Motor neuron (in vitro differentiated cells): ENCODE data around the gene CCDC88C. TPM values are rescaled to one million over a fixed set of nuclear protein-coding genes. Genes with fewer than 3 reads are reported as not detected.

ENCODE experiments used
- ATAC-seq, 8 experiments: fragments of 200-7000 bp; cut with Tn5 transposase; replicated peaks in 6 of 8; 2 replicates each; pipeline ENCODE4 v1.8.0; 2021; ENCODE audit warnings: mild to moderate bottlenecking in 8 of 8, moderate library complexity in 8 of 8
- H3K27ac ChIP-seq, 2 donors: fragments of 250-450 bp; sonication (Bioruptor Pico); 2 replicates each; pipeline ENCODE4 v1.9.0; 2021; ENCODE audit warnings: antibody characterized with exemption in 2 of 2, mild to moderate bottlenecking in 2 of 2, moderate library complexity in 1 of 2
- H3K4me1 ChIP-seq, 2 donors: fragments of 250-450 bp; sonication (Bioruptor Pico); replicated peaks in 1 of 2; 2 replicates each; pipeline ENCODE4 v1.6.1; 2021; ENCODE audit warnings: antibody characterized with exemption in 2 of 2, mild to moderate bottlenecking in 2 of 2, moderate library complexity in 1 of 2
- H3K4me3 ChIP-seq, 5 donors: fragments of 250-450 bp; sonication (Bioruptor Pico); 2 replicates each; pipeline ENCODE4 v1.9.0; 2021; ENCODE audit warnings: antibody characterized with exemption in 5 of 5, mild to moderate bottlenecking in 5 of 5, moderate library complexity in 4 of 5
- WGBS, 10 experiments: fragments of 450-650 bp; shearing (Covaris generic); methylation state at CpG; one replicate each; pipeline ENCODE4 v1.0.0; 2022; 5-methylcytosine and 5-hydroxymethylcytosine counted together
- in situ Hi-C, 9 experiments: fragments of 400-800 bp; cut with MboI; loops; one replicate each; pipeline ENCODE4 v1.15.0; 2021; ENCODE audit warnings: low sequenced_read_pairs in 9 of 9, low pct_unique_long_range_greater_than_20kb in 2 of 9; ENCODE audit not compliant: unreplicated experiment in 9 of 9
- total RNA-seq, 8 experiments: library from RNA; unstranded; fragments of 300-600 nt; gene quantifications; 2 replicates each; pipeline versions ENCODE4 v1.2.3 to v1.2.4, GENCODE V29; 2022

Gene CCDC88C
- total RNA-seq, 8 experiments from 2014 or later: 2.6 to 25.2 (median 10.5) TPM

GRCh38 chr14:91295851-91296796 is 121.5 kb downstream of the CCDC88C start:
- in situ Hi-C loops: loop anchor here in 4 of 9 experiments (25.0 kb wide), 1 partner anchor 384 kb away; no protein-coding TSS in a partner anchor
- WGBS, 10 experiments: 60 to 100% (median 97%) methylated on average over 1 to 9 of the region's 23 CpGs; no CpG with 5 or more reads in 3 of the 10 experiments
- no peak for ATAC-seq
- Histone ChIP-seq H3K27ac (no peak overlapping the region), H3K4me3 (no peak overlapping the region), H3K4me1 (no peaks in the 10 kb centered on the region)

GRCh38 chr14:91295276-91295845 is 122.3 kb downstream of the CCDC88C start:
- Histone ChIP-seq H3K4me3 (no peak overlapping the region), H3K27ac (no peak overlapping the region), H3K4me1 (no peaks in the 10 kb centered on the region)
- in situ Hi-C loops: loop anchor here in 4 of 9 experiments (25.0 kb wide), 1 partner anchor 383 kb away; no protein-coding TSS in a partner anchor
- ATAC-seq: no peak
- WGBS, 10 experiments: 62 to 100% (median 88%) methylated on average over 1 to 14 of the region's 17 CpGs; no CpG with 5 or more reads in 4 of the 10 experiments

- Histone ChIP-seq H3K4me1 (no peaks in the 10 kb centered on the region), H3K27ac (no peak overlapping the region), H3K4me3 (no peak overlapping the region)
- in situ Hi-C loops: loop anchor here in 4 of 9 experiments (25.0 kb wide), 1 partner anchor 382 kb away; no protein-coding TSS in a partner anchor
- WGBS, 10 experiments: 0 to 96% (median 58%) methylated on average over 2 to 6 of the region's 7 CpGs; no CpG with 5 or more reads in 4 of the 10 experiments
- ATAC-seq: no peak
These were observed 123.5 kb downstream of the CCDC88C start for GRCh38 chr14:91294153-91294552.

GRCh38 chr14:91293281-91293680 is 124.3 kb downstream of the CCDC88C start:
- ATAC-seq: no peak
- no peaks in the 10 kb centered on the region for H3K4me1 ChIP-seq
- in situ Hi-C loops: loop anchor here in 4 of 9 experiments (25.0 kb wide), 1 partner anchor 381 kb away; no protein-coding TSS in a partner anchor
- H3K4me3 ChIP-seq: no peak overlapping the region
- H3K27ac ChIP-seq: no peak overlapping the region
- 17 to 70% (median 28%) methylated on average over 1 to 7 of the region's 12 CpGs; no CpG with 5 or more reads in 6 of the 10 experiments for WGBS, 10 experiments

- 89 to 94% (median 94%) methylated on average over 2 to 14 of the region's 15 CpGs; no CpG with 5 or more reads in 5 of the 10 experiments for WGBS, 10 experiments
- in situ Hi-C loops: loop anchor here in 4 of 9 experiments (25.0 kb wide), 1 partner anchor 380 kb away; no protein-coding TSS in a partner anchor
- no peaks in the 10 kb centered on the region for H3K4me1 ChIP-seq
- no peak overlapping the region for H3K4me3 ChIP-seq
- no peak for ATAC-seq
- H3K27ac ChIP-seq: no peak overlapping the region
These were observed 125.1 kb downstream of the CCDC88C start for GRCh38 chr14:91292491-91292890.

- 73 to 100% (median 80%) methylated on average over 1 to 9 of the region's 21 CpGs; no CpG with 5 or more reads in 5 of the 10 experiments for WGBS, 10 experiments
- in situ Hi-C loops: loop anchor here in 4 of 9 experiments (25.0 kb wide), 1 partner anchor 380 kb away; no protein-coding TSS in a partner anchor
- no peak for ATAC-seq
- Histone ChIP-seq H3K4me1 (no peaks in the 10 kb centered on the region), H3K4me3 (no peak overlapping the region), H3K27ac (no peak overlapping the region)
These were observed 125.7 kb downstream of the CCDC88C start for GRCh38 chr14:91291786-91292405.

GRCh38 chr14:91290986-91291385 is 126.6 kb downstream of the CCDC88C start:
- no peak for ATAC-seq
- H3K4me3 ChIP-seq: no peak overlapping the region
- WGBS, 10 experiments: 82 to 100% (median 98%) methylated on average over 1 to 6 of the region's 10 CpGs; no CpG with 5 or more reads in 4 of the 10 experiments
- in situ Hi-C loops: loop anchor here in 4 of 9 experiments (25.0 kb wide), 1 partner anchor 379 kb away; no protein-coding TSS in a partner anchor
- no peak overlapping the region for H3K27ac ChIP-seq
- H3K4me1 ChIP-seq: no peaks in the 10 kb centered on the region

GRCh38 chr14:91289464-91289863 is 128.2 kb downstream of the CCDC88C start:
- Histone ChIP-seq H3K4me1 (peaks cover 3 to 13% of the 10 kb centered on the region in 2 donors), H3K4me3 (no peak overlapping the region), H3K27ac (no peak overlapping the region)
- WGBS, 10 experiments: 89 to 100% (median 97%) methylated on average over 1 to 3 of the region's 4 CpGs; no CpG with 5 or more reads in 4 of the 10 experiments
- in situ Hi-C loops: loop anchor here in 4 of 9 experiments (10.0 to 25.0 kb wide), 2 partner anchors 115 to 377 kb away; no protein-coding TSS in a partner anchor
- no peak for ATAC-seq

- 83 to 100% (median 96%) methylated on average over 2 to 8 of the region's 28 CpGs; no CpG with 5 or more reads in 4 of the 10 experiments for WGBS, 10 experiments
- Histone ChIP-seq H3K4me3 (no peak overlapping the region), H3K4me1 (peaks cover 3 to 13% of the 10 kb centered on the region in 2 donors), H3K27ac (no peak overlapping the region)
- ATAC-seq: no peak
- in situ Hi-C loops: loop anchor here in 4 of 9 experiments (10.0 to 25.0 kb wide), 2 partner anchors 114 to 377 kb away; no protein-coding TSS in a partner anchor
These were observed 128.7 kb downstream of the CCDC88C start for GRCh38 chr14:91288876-91289275.

- ATAC-seq: peak; percentile 65 to 85 (median 76)
- in situ Hi-C loops: loop anchor here in 4 of 9 experiments (10.0 to 25.0 kb wide), 2 partner anchors 112 to 374 kb away; no protein-coding TSS in a partner anchor
- Histone ChIP-seq H3K4me1 (peaks cover 3 to 13% of the 10 kb centered on the region in 2 donors), H3K4me3 (no peak overlapping the region), H3K27ac (no peak overlapping the region)
- WGBS, 10 experiments: 0 to 57% (median 24%) methylated on average over 1 to 7 of the region's 7 CpGs; no CpG with 5 or more reads in 2 of the 10 experiments
These were observed 131.1 kb downstream of the CCDC88C start for GRCh38 chr14:91286530-91286937.

- Histone ChIP-seq H3K4me1 (peaks cover 3 to 13% of the 10 kb centered on the region in 2 donors), H3K27ac (no peak overlapping the region), H3K4me3 (no peak overlapping the region)
- peak in 5 of 8 experiments; percentile 23 to 77 (median 38) for ATAC-seq
- WGBS, 10 experiments: 35 to 88% (median 72%) methylated on average over 2 to 13 of the region's 14 CpGs; no CpG with 5 or more reads in 1 of the 10 experiments
- in situ Hi-C loops: loop anchor here in 4 of 9 experiments (10.0 to 25.0 kb wide), 2 partner anchors 110 to 373 kb away; no protein-coding TSS in a partner anchor
These were observed 132.7 kb downstream of the CCDC88C start for GRCh38 chr14:91284791-91285548.
